ENCODE results near the gene QSOX1. TPM values are rescaled to one million over a fixed set of nuclear protein-coding genes. Genes with fewer than 3 reads are reported as not detected.

The QSOX1 gene
- total RNA-seq, 4 donors from 2014 or later = 34.9 to 72.3 (median 51.5) TPM

DNA sequence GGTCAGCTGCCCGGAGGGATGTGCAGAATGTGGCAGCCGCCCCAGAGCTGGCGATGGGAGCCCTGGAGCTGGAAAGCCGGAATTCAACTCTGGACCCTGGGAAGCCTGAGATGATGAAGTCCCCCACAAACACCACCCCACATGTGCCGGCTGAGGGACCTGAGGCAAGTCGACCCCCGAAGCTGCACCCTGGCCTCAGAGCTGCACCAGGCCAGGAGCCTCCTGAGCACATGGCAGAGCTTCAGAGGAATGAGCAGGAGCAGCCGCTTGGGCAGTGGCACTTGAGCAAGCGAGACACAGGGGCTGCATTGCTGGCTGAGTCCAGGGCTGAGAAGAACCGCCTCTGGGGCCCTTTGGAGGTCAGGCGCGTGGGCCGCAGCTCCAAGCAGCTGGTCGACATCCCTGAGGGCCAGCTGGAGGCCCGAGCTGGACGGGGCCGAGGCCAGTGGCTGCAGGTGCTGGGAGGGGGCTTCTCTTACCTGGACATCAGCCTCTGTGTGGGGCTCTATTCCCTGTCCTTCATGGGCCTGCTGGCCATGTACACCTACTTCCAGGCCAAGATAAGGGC lies 41.9 kb downstream of the QSOX1 start:
- TF ChIP-seq POLR2A (IDR thresholded peaks at IDR 0.05) = no peak
- TF ChIP-seq, protein P1, sequence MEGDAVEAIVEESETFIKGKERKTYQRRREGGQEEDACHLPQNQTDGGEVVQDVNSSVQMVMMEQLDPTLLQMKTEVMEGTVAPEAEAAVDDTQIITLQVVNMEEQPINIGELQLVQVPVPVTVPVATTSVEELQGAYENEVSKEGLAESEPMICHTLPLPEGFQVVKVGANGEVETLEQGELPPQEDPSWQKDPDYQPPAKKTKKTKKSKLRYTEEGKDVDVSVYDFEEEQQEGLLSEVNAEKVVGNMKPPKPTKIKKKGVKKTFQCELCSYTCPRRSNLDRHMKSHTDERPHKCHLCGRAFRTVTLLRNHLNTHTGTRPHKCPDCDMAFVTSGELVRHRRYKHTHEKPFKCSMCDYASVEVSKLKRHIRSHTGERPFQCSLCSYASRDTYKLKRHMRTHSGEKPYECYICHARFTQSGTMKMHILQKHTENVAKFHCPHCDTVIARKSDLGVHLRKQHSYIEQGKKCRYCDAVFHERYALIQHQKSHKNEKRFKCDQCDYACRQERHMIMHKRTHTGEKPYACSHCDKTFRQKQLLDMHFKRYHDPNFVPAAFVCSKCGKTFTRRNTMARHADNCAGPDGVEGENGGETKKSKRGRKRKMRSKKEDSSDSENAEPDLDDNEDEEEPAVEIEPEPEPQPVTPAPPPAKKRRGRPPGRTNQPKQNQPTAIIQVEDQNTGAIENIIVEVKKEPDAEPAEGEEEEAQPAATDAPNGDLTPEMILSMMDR (IDR thresholded peaks at IDR 0.05) = no peak

DNA sequence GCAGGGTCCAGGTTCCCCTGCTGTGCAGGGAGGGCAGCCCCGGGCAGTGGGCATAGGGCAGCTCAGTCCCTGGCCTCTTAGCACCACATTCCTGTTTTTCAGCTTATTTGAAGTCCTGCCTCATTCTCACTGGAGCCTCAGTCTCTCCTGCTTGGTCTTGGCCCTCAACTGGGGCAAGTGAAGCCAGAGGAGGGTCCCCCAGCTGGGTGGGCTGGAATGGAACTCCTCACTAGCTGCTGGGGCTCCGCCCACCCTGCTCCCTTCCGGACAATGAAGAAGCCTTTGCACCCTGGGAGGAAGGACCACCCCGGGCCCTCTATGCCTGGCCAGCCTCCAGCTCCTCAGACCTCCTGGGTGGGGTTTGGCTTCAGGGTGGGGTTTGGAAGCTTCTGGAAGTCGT lies 42.6 kb downstream of the QSOX1 start:
- Histone ChIP-seq H3K27ac (no peak overlapping the region), H3K36me3 (peaks cover 0 to 10% (median 0%) of the 10 kb centered on the region in 3 donors), H3K9me3 (no peaks in the 10 kb centered on the region), H3K27me3 (no peaks in the 10 kb centered on the region), H3K4me1 (no peaks in the 10 kb centered on the region), H3K4me3 (no peak overlapping the region)
- DNase-seq = no peak
- TF ChIP-seq, protein P1 (IDR thresholded peaks at IDR 0.05) = no peak
- no peak for TF ChIP-seq POLR2A (IDR thresholded peaks at IDR 0.05)

More for the DNA sequence above, 41.9 kb downstream of the QSOX1 start:
- DNase-seq = no peak
- H3K27ac ChIP-seq = no peak overlapping the region
- no peak overlapping the region for H3K4me3 ChIP-seq
- H3K36me3 ChIP-seq = peaks cover 0 to 14% (median 0%) of the 10 kb centered on the region in 3 donors
- H3K9me3 ChIP-seq = no peaks in the 10 kb centered on the region
- no peaks in the 10 kb centered on the region for H3K4me1 ChIP-seq
- no peaks in the 10 kb centered on the region for H3K27me3 ChIP-seq

DNA sequence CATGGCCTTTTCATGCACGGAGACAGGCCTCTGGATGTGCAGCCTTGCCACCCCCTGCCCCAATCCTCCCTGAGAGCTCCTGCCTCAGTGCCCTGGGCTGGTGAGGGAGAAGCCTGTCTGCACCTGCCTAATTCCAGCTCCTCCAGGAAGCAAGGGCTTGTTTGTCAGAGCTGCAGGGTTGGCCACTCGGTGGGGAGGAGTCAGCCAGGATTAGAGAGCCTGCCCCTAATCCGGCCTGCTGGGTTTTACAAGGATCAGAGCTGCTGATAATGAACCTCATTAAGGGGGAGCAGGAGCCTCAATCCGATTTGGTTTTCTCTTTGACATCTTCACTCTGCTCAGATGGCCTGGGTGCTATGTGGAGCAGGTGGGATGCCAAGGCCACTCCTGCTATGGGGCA lies 43.5 kb downstream of the QSOX1 start:
- Histone ChIP-seq H3K27ac (no peak overlapping the region), H3K36me3 (peaks cover 0 to 10% (median 0%) of the 10 kb centered on the region in 3 donors)
- no peak for DNase-seq

DNA sequence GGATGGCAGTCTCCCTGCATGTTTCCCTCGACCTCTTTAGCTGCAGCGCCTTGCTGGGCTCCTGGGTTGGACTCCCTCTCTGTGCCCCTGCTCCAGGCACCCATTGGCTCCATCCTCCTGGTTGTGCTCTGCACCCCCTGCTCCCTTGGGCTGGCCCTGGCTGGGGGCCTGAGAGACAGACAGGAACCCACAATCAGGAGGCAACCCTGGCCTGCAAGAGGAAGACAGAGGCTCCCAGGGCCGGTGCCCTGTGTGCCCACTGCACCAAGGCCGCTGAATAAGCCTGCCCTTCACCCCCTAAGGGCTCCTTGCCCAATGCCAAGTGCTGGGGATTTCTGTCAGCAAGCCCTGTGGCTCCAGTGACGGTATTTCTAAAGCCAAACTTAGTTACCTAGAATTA lies 43.9 kb downstream of the QSOX1 start:
- Histone ChIP-seq H3K27me3 (no peaks in the 10 kb centered on the region), H3K9me3 (no peaks in the 10 kb centered on the region), H3K36me3 (peaks cover 0 to 10% (median 0%) of the 10 kb centered on the region in 3 donors), H3K4me1 (no peaks in the 10 kb centered on the region), H3K4me3 (no peak overlapping the region), H3K27ac (no peak overlapping the region)
- no peak for DNase-seq
- TF ChIP-seq, protein P1 (IDR thresholded peaks at IDR 0.05) = no peak
- TF ChIP-seq POLR2A (IDR thresholded peaks at IDR 0.05) = no peak

More for the DNA sequence above, 43.5 kb downstream of the QSOX1 start:
- Histone ChIP-seq H3K27me3 (no peaks in the 10 kb centered on the region), H3K4me3 (no peak overlapping the region), H3K9me3 (no peaks in the 10 kb centered on the region), H3K4me1 (no peaks in the 10 kb centered on the region)
- no peak for TF ChIP-seq POLR2A (IDR thresholded peaks at IDR 0.05)
- TF ChIP-seq, protein P1 (IDR thresholded peaks at IDR 0.05) = no peak

DNA sequence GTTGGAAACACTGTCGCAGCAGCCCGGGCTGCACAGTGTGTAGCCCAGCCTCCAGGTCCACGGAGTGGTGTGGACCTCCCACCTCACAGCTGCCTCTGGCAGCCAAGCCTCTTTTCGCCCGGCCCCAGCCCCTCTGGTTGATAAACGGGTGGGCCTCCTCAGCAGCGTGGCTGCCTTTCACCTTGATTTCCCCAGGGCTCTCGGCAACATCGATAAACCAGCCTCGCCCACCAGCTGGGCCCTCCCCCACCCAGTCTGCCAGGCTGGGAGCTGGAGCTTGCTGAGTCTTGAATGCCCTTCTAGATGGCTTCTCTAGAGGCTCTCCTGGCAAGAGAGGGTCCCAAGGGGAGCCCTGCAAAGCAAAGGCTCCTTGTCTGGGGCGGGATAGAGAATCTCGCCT lies 44.3 kb downstream of the QSOX1 start:
- H3K36me3 ChIP-seq = peaks cover 0 to 10% (median 0%) of the 10 kb centered on the region in 3 donors
- H3K27ac ChIP-seq = no peak overlapping the region
- no peak overlapping the region for H3K4me3 ChIP-seq
- no peaks in the 10 kb centered on the region for H3K9me3 ChIP-seq
- H3K27me3 ChIP-seq = no peaks in the 10 kb centered on the region
- no peak for DNase-seq
- H3K4me1 ChIP-seq = no peaks in the 10 kb centered on the region
- no peak for TF ChIP-seq POLR2A (IDR thresholded peaks at IDR 0.05)
- TF ChIP-seq, protein P1 (IDR thresholded peaks at IDR 0.05) = no peak

Data from Peyer's patch (tissue), 4 donors.